ENCODE measurements around the gene FTCD.

FTCD gene

DNA sequence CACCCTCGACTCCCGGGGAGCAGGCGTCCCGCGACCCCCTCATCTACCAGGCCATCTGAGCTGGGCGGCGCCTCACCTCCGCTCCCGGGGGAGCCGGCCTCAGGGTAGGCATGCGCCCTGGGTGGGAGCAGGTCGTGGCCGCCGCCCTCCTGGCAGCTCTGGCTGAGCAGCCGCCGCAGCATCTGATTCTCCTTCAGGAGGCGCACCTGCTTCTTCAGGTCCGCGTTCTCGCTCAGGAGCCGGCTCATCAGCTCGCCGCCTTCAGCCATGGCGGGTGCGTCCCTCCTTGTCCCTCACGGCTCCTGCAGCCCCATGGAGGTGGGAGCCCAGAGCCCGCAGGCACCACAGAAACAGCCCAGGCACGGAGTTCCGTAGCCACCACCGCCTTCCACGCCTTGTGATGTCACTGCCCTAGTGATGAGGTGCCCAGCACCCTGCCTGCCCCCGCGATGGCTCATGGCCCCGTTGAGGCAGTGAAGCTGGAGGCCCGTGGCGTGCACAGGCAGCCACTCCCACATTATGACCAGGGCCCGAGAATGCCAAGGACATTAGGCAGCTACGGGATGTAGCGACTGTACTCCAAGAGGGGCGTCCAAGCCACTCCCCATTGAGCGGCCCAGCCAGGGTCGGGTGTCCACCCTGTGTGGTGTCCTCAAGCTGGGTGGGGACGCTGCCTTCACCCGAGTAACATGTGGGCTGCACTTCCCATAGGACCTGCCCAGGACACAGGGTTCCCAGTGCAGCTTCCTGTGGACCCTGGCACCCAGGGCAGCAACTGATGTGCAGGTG is 27.4 kb upstream of the FTCD start:
- Histone ChIP-seq H3K79me2 (no peaks in the 10 kb centered on the region), H3K36me3 (ENCODE audit: control insufficient read depth, insufficient read depth, low read length) (no peaks in the 10 kb centered on the region), H3K9ac (no peak overlapping the region), H3K27me3 (ENCODE audit: control insufficient read depth, insufficient read depth, low read length) (no peaks in the 10 kb centered on the region), H3K9me3 (ENCODE audit: control insufficient read depth, low read length) (no peaks in the 10 kb centered on the region), H3K27ac (no peak overlapping the region), H3K4me3 (ENCODE audit: low read depth, low read length) (no peak overlapping the region), H2AFZ (no peak overlapping the region), H3K4me1 (no peaks in the 10 kb centered on the region), H3K4me2 (ENCODE audit: low read length) (no peak overlapping the region)
- TF ChIP-seq, protein P1, sequence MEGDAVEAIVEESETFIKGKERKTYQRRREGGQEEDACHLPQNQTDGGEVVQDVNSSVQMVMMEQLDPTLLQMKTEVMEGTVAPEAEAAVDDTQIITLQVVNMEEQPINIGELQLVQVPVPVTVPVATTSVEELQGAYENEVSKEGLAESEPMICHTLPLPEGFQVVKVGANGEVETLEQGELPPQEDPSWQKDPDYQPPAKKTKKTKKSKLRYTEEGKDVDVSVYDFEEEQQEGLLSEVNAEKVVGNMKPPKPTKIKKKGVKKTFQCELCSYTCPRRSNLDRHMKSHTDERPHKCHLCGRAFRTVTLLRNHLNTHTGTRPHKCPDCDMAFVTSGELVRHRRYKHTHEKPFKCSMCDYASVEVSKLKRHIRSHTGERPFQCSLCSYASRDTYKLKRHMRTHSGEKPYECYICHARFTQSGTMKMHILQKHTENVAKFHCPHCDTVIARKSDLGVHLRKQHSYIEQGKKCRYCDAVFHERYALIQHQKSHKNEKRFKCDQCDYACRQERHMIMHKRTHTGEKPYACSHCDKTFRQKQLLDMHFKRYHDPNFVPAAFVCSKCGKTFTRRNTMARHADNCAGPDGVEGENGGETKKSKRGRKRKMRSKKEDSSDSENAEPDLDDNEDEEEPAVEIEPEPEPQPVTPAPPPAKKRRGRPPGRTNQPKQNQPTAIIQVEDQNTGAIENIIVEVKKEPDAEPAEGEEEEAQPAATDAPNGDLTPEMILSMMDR (IDR thresholded peaks at IDR 0.05) = no peak

DNA sequence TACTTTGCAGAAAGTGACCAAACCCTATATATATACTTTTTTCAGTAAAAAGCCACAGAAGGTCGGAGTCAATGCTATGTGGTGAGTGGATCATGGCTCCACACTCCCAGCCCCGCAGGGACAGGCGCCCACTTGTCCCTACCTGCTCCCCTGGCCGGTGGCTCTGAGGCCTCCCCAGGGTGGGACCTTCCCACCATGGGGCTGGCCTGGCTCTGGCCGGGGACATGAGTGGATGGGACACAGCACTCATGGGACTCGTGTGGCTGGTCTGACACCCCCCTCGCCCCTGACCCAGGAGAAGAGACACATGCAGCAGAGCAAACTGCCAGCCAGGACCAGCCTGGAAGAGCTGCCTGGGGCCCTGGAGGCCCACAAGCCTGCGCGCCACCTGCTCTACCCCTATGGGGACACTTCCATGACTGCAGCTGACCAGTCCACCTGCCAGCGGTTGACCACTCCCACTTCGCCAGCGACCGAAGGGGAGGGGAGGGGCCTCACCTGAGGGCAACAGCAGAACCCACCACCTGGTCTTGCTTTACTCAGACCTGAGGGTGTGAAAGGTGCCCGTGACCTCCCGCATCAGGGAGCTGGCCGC is 26.7 kb upstream of the FTCD start:
- Histone ChIP-seq H3K27ac (no peak overlapping the region), H3K4me3 (ENCODE audit: low read depth, low read length) (no peak overlapping the region), H3K4me2 (ENCODE audit: low read length) (no peak overlapping the region), H3K36me3 (ENCODE audit: control insufficient read depth, insufficient read depth, low read length) (no peaks in the 10 kb centered on the region), H3K4me1 (no peaks in the 10 kb centered on the region), H3K79me2 (no peaks in the 10 kb centered on the region), H3K27me3 (ENCODE audit: control insufficient read depth, insufficient read depth, low read length) (no peaks in the 10 kb centered on the region), H2AFZ (no peak overlapping the region), H3K9me3 (ENCODE audit: control insufficient read depth, low read length) (no peaks in the 10 kb centered on the region), H3K9ac (no peak overlapping the region)
- TF ChIP-seq, protein P1 (IDR thresholded peaks at IDR 0.05) = no peak

DNA sequence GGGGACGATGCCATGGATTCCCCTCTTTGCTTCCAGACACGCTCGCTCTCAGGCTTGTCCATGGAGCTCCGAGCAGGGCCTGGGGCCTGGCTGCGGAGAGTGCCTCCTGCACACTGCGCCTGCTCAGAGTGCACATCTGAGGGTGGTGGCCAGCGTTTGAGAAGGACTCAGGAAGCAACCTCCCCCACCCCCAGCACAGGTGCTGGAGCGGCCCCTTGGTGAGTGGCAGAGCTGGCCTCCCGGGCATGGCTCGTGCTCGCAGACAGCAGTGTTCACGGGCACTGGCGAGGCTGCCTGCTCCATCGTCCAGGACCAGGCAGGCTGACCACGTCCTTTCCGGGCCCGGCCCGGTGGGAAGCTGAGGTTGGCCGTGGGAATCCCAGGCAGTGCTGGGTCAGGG is 26.1 kb upstream of the FTCD start:
- H3K27ac ChIP-seq = no peak overlapping the region
- TF ChIP-seq, protein P1 (IDR thresholded peaks at IDR 0.05) = no peak
- no peak overlapping the region for H3K4me3 ChIP-seq (ENCODE audit: low read depth, low read length)
- no peaks in the 10 kb centered on the region for H3K27me3 ChIP-seq (ENCODE audit: control insufficient read depth, insufficient read depth, low read length)
- H3K9me3 ChIP-seq (ENCODE audit: control insufficient read depth, low read length) = no peaks in the 10 kb centered on the region
- H3K79me2 ChIP-seq = no peaks in the 10 kb centered on the region
- no peak overlapping the region for H3K9ac ChIP-seq
- H2AFZ ChIP-seq = no peak overlapping the region
- no peak overlapping the region for H3K4me2 ChIP-seq (ENCODE audit: low read length)
- H3K36me3 ChIP-seq (ENCODE audit: control insufficient read depth, insufficient read depth, low read length) = no peaks in the 10 kb centered on the region
- no peaks in the 10 kb centered on the region for H3K4me1 ChIP-seq

DNA sequence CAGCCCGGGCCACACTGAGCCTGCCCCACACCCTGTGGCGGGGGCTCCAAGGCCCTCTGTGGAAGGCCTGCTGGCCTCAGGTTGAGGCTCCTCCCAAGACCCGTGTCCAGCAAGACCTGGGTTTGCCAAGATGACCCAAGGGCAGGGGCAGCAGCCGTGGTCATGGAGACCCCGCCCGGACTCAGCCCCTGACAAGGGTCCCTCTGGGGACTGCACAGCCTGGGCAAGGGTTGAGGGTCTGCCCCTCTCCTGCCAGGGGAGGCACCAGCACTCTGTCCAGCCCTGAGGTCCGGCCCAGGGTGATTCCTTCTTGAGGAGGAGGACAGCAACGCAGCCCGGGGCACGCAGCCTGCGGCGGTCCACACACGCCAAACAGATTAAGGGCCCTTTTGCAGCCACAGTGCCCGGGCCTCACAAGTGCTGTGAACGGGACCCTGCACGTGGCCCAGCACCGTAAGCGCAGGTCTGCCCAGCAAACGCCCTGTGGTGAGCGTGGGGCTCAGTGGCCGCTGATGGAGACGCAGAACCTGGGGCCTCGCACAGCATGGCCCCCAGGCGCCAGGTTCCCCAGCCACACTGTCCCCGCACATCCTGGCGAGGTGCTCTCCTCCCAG is 25.5 kb upstream of the FTCD start:
- H3K9me3 ChIP-seq (ENCODE audit: control insufficient read depth, low read length) = no peaks in the 10 kb centered on the region
- H3K4me3 ChIP-seq (ENCODE audit: low read depth, low read length) = no peak overlapping the region
- TF ChIP-seq, protein P1 (IDR thresholded peaks at IDR 0.05) = no peak

More for the DNA sequence above, 25.5 kb upstream of the FTCD start:
- no peaks in the 10 kb centered on the region for H3K36me3 ChIP-seq (ENCODE audit: control insufficient read depth, insufficient read depth, low read length)
- H2AFZ ChIP-seq = no peak overlapping the region
- H3K27ac ChIP-seq = no peak overlapping the region
- no peak overlapping the region for H3K9ac ChIP-seq
- H3K4me2 ChIP-seq (ENCODE audit: low read length) = no peak overlapping the region
- no peaks in the 10 kb centered on the region for H3K79me2 ChIP-seq
- H3K4me1 ChIP-seq = no peaks in the 10 kb centered on the region
- H3K27me3 ChIP-seq (ENCODE audit: control insufficient read depth, insufficient read depth, low read length) = no peaks in the 10 kb centered on the region
